ES-I3 (cell line): Measurements from ENCODE around the gene UBXN11.

ENCODE experiments used
- H3K36me3 ChIP-seq: 2 replicates; pipeline ENCODE4 v1.6.1; 2013; ENCODE audit warnings: mild to moderate bottlenecking, low read length, control low read depth, moderate library complexity; ENCODE audit not compliant: insufficient read depth
- H3K4me1 ChIP-seq: 2 replicates; pipeline ENCODE4 v1.6.1; 2013; ENCODE audit warnings: mild to moderate bottlenecking, control low read depth, low read length; ENCODE audit not compliant: insufficient read depth
- H3K9ac ChIP-seq: 2 replicates; pipeline ENCODE4 v1.6.1; 2013; ENCODE audit warnings: low read depth, mild to moderate bottlenecking, low read length, moderate library complexity
- H3K9me3 ChIP-seq: 2 replicates; pipeline ENCODE4 v1.6.1; 2013; ENCODE audit warnings: mild to moderate bottlenecking, low read length, moderate library complexity; ENCODE audit not compliant: control insufficient read depth, insufficient read depth

UBXN11 gene

GRCh38 chr1:26290122-26290881, 16.1 kb downstream of the UBXN11 start:
- Histone ChIP-seq H3K9ac (no peak overlapping the region), H3K36me3 (no peaks in the 10 kb centered on the region), H3K4me1 (peaks cover 28% of the 10 kb centered on the region; the same call in 1 of the 2 replicates), H3K9me3 (no peaks in the 10 kb centered on the region)

DNA sequence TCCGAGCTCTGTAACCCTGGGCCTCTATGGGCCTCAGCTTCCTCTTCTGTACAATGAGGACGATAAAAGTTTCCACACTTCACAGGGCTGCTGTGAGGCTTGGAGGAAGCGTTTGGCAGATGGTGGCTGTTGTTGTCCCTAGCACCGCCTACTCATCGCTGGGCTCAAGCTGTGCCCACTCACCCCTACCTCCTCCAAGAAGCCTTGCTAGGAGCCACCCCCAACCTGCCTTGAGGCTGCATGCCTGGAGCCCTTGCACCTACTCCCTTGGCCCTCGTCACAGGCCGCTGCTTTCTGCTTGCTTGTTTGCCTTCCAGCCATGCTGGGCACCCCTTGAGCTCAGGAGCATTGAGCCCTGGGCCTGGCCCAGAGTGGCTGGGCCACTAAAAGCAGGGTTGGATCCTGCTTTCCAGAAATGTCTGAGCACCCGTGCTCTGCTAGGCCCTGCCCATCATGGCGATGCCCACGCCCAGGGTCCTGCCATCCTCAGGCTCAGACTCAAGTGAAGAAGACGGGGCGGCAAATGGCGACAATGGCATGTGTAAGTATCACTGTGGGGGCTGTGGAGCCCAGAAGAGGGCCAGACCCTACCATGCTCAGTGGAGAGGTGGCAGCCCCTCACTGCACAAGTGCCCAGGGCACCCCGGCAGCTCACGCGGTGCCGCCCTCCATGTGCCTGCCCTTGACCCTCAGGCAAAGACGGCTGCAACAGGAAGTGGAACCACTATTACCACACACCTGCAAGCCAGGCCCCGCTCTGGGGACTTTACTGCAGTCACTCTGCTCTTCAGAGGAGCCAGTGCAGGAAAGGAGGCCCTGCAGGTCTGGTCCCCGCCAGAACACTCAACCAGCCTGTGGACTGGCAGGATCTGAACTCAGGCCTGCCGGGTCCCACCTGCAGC, 17.0 kb downstream of the UBXN11 start:
- H3K4me1 ChIP-seq: peaks cover 29% of the 10 kb centered on the region; the same call in 1 of the 2 replicates
- no peak overlapping the region for H3K9ac ChIP-seq
- H3K36me3 ChIP-seq: no peaks in the 10 kb centered on the region
- no peaks in the 10 kb centered on the region for H3K9me3 ChIP-seq

DNA sequence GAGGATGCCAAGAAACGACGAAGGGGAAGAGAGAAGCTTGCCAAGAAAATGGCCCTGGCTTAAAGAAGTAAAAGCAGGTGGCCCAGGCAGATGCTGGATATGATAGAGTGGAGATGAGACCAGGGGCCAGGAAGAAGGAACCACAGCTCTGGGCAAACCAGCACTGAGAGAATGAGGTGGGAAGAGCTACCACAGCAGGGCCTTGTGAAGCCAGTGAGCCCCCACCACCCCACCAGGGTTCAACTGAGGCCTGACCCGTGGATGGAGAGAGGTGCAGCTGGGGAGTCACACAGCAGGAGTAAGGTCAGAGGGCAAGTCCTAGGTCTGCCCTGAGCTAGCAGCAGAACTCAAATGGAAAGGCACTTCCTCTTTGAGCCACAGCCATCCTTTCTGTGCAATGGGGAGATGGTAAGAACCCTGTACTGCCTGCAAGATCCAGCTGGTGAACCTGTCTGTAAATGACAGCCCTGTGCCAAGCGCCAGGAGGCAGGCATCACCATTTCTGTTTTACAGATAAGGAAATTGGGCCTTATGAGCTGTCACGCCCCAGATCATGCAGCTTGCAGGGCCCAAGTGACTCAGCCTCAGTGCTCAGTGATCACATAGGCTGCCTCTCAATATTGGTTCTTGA, 18.0 kb downstream of the UBXN11 start:
- H3K9ac ChIP-seq: no peak overlapping the region
- peaks cover 29% of the 10 kb centered on the region; the same call in 1 of the 2 replicates for H3K4me1 ChIP-seq
- H3K36me3 ChIP-seq: no peaks in the 10 kb centered on the region
- no peaks in the 10 kb centered on the region for H3K9me3 ChIP-seq

- Histone ChIP-seq H3K4me1 (peaks cover 29% of the 10 kb centered on the region; the same call in 1 of the 2 replicates), H3K36me3 (no peaks in the 10 kb centered on the region), H3K9ac (no peak overlapping the region), H3K9me3 (no peaks in the 10 kb centered on the region)
These were observed 18.6 kb downstream of the UBXN11 start for GRCh38 chr1:26287811-26288210.

GRCh38 chr1:26287033-26287711, 19.3 kb downstream of the UBXN11 start:
- peaks cover 29% of the 10 kb centered on the region; the same call in 1 of the 2 replicates for H3K4me1 ChIP-seq
- H3K9me3 ChIP-seq: no peaks in the 10 kb centered on the region
- H3K36me3 ChIP-seq: no peaks in the 10 kb centered on the region
- no peak overlapping the region for H3K9ac ChIP-seq

DNA sequence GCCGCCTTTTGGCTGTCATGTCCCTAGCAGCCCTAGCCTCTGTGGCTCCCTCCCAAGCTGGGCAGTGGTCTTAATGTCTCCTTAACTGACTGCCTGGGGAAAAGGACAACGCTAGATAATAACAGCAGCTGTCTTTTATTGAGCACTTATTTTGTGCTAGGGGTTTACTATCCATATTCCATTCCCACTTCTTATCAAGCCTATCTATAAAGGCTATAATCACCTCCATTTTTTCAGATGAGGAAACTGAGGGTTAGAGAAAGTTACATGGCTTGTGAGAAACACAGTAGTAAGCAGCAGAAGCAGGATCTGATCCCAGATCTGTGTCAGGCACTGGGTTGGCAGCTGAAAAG, 20.4 kb downstream of the UBXN11 start:
- Histone ChIP-seq H3K9ac (no peak overlapping the region), H3K9me3 (no peaks in the 10 kb centered on the region), H3K36me3 (no peaks in the 10 kb centered on the region), H3K4me1 (peaks cover 32% of the 10 kb centered on the region)

DNA sequence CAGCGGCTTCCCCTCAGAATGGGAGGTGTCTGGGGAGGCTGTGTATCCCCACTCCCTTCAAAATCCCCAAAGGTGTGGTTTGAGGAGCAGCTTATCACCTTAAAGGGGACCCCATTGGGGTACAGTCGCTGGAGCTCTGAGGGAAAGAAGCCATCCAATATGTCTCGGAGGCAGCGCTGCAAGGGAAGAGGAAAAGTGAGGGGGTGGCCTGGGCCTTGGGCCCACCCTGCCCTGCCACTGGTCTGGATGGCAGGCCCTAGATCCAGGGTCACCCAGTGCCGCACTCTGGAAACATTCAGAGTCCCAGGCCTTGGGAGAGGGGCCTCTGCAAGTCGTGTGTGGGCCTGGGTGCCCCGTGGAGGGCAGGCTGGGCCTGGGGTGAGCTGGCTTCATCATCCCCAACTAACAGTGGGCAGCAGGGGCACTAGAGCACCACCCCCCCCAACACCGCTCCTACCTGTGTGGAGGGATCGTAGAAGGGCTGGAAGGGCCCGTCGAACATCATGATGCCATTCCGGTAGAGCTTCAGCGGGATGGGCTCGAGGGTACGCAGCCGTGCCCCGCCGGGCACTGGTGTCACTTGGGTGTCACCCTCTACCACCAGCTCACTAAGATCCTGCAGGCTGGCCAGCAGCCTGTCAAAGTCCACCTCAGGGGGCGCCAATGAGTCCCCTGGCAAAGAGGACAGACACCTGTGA, 20.9 kb downstream of the UBXN11 start:
- H3K4me1 ChIP-seq: peaks cover 27% of the 10 kb centered on the region

GRCh38 chr1:26284597-26285347, 21.7 kb downstream of the UBXN11 start:
- Histone ChIP-seq H3K4me1 (peaks cover 19% of the 10 kb centered on the region), H3K9me3 (no peaks in the 10 kb centered on the region), H3K36me3 (no peaks in the 10 kb centered on the region), H3K9ac (no peak overlapping the region)

More for the DNA sequence above, 20.9 kb downstream of the UBXN11 start:
- Histone ChIP-seq H3K9me3 (no peaks in the 10 kb centered on the region), H3K9ac (no peak overlapping the region), H3K36me3 (no peaks in the 10 kb centered on the region)

DNA sequence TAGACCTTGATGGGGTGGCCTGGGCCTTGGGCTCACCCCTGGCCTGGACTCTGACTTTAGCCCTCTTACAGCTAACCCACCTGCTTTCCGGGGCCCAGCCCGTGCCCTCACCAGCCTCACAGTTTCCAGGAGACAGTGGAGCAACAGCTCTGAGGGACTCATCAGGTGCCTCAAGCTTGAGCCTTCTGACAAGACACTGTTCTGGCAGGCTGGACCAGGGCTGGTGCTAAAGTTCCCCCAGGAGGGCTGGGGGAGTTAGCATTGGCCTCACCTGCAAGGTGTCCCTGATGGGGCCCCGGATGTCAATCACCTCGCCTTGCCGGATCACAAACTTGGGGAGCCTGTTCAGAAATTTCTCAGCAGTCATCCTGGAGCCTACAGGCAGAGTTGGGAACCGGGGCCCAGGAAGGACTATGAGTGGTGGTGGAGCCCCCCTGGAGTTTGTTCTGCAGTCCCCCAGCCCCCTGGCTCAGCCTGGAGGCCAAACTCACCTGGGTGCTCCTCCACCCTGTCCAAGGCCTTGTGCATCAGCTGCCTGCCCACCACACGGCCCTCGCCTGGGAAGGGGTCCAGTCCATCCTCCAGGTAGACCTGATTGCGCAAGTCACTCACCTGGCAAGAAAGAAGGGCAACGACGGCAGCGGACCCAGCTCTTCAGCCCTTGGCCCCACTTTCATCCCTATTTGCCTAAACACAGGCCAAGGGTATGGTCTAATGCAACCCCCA, 22.4 kb downstream of the UBXN11 start:
- Histone ChIP-seq H3K9me3 (no peaks in the 10 kb centered on the region), H3K9ac (no peak overlapping the region), H3K36me3 (no peaks in the 10 kb centered on the region), H3K4me1 (peaks cover 16% of the 10 kb centered on the region)

GRCh38 chr1:26283279-26283853, 23.1 kb downstream of the UBXN11 start:
- no peak overlapping the region for H3K9ac ChIP-seq
- peaks cover 17% of the 10 kb centered on the region for H3K4me1 ChIP-seq
- H3K9me3 ChIP-seq: no peaks in the 10 kb centered on the region
- no peaks in the 10 kb centered on the region for H3K36me3 ChIP-seq

- Histone ChIP-seq H3K36me3 (no peaks in the 10 kb centered on the region; the same call in 1 of the 2 replicates), H3K9me3 (no peaks in the 10 kb centered on the region), H3K4me1 (peaks cover 17% of the 10 kb centered on the region), H3K9ac (no peak overlapping the region)
These were observed 24.0 kb downstream of the UBXN11 start for GRCh38 chr1:26282401-26282918.

GRCh38 chr1:26281971-26282370, 24.5 kb downstream of the UBXN11 start:
- H3K36me3 ChIP-seq: peaks cover 3% of the 10 kb centered on the region
- no peak overlapping the region for H3K9ac ChIP-seq
- H3K4me1 ChIP-seq: peaks cover 17% of the 10 kb centered on the region
- no peaks in the 10 kb centered on the region for H3K9me3 ChIP-seq
